Stimulated activated CD4-positive, alpha-beta T cell treated with anti-CD3 and anti-CD28 coated beads, TNF-alpha, amount 100 ng/mL, for 1 hour (primary cell): ENCODE measurements around the gene PLD4.
"Not testable (repeated sequence)": the region's sequence is repeated elsewhere in the genome, so short reads cannot be mapped to it uniquely, and the experiment has no call there.

Experiments
- DNase-seq, 3 donors: peaks; one replicate each; pipeline ENCODE4 v3.0.0-alpha.2; 2020; ENCODE audit warnings: low read depth in 3 of 3, low spot score in 1 of 3

Gene PLD4, protein sequence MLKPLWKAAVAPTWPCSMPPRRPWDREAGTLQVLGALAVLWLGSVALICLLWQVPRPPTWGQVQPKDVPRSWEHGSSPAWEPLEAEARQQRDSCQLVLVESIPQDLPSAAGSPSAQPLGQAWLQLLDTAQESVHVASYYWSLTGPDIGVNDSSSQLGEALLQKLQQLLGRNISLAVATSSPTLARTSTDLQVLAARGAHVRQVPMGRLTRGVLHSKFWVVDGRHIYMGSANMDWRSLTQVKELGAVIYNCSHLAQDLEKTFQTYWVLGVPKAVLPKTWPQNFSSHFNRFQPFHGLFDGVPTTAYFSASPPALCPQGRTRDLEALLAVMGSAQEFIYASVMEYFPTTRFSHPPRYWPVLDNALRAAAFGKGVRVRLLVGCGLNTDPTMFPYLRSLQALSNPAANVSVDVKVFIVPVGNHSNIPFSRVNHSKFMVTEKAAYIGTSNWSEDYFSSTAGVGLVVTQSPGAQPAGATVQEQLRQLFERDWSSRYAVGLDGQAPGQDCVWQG

DNA sequence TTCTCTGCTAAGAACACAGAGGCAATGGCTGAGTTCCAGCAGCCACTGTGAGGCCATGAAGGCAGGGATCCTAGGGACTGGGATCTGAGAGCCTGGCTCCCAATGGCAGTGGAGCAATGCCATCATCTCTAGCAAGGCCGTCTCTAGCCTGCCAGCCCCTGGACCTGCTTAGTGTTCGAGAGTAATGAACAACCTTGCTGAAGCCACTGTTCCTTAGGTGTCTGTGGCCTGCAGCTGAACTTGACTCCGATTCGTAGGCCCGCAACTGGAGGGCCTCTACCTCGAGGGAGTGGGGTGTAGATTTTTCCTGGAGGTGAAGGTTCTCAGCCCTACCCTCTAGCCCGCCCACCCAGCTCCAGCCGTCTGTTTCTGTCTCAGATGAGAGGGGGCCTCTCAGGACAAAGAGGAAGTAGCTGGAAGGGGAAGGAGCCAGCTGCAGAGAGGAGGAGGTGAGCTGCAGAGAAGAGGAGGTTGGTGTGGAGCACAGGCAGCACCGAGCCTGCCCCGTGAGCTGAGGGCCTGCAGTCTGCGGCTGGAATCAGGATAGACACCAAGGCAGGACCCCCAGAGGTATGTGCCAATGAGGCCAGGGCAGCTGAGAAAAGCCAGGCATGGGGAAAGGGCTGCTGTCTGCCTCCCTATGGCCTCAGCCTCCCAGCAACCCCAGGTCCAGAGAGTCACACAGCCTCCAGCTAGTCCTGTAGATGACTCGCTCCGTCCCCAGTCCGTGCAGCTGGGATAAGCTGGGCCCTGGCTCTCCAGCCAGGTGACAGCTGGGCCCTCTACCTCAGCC lies at the start of gene PLD4:
Gene PLD4, plus strand, starts transcription at position 459 of the 793 bp plus-strand sequence. CDS start 2,262 bp downstream, outside the sequence.
- DNase-seq, result no peak

DNA sequence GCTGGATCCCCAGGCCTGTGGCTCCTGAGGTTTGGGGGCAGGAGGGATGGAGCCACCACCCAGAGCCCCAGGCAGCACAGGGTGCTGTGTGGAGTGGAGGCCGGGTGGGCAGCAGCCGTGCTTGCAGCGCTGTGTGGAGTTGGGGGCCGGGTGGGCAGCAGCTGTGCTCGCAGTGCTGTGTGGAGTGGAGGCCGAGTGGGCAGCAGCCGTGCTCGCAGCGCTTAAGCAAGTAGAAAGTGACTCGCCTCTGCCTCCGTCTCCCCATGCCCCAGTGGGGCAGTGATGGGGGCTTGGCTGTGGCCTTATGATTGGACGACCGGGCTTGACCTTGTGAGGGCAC lies 49.3 kb upstream of the PLD4 start:
- DNase-seq, result no peak

DNA sequence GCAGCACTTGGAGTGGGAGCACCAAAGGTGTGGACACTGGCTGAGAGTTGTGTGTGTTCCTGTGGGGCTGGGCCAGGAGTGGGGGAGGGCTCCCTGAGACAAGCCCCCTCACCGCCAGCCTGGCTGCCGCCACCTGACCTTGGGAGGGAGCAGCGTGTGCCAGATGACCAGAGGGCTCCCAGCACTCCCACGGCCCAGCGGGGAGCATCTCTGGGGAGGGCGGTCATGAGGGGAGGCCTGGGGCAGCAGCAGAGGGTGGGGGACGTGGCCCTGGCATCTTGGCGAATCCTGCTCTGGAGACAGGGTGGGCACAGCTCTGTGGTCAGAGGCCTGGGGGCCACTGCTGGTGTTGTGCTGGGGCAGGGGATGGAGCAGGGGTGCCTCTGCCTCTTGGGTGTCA lies 48.9 kb upstream of the PLD4 start:
- DNase-seq, result no peak

DNA sequence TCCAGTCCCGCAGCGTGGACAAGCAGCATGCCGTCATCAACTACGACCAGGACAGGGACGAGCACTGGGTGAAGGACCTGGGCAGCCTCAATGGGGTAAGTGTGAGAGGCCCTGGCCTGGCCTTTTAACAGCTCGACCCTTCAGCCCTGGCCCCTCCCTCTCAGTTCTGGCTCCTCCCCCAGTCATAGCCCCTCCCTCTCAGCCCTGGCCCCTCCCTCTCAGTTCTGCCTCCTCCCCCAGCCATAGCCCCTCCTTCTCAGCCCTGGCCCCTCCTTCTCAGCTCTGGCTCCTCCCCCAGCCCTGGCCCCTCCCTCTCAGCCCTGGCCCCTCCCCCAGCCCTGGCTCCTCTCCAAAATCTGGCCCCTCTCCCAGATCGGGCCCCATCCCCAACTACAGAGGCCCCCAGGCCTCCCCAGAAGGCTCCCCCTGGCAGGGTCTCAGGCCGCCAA lies 48.4 kb upstream of the PLD4 start:
- peak in 1 of 3 donors; percentile 10 for DNase-seq

DNA sequence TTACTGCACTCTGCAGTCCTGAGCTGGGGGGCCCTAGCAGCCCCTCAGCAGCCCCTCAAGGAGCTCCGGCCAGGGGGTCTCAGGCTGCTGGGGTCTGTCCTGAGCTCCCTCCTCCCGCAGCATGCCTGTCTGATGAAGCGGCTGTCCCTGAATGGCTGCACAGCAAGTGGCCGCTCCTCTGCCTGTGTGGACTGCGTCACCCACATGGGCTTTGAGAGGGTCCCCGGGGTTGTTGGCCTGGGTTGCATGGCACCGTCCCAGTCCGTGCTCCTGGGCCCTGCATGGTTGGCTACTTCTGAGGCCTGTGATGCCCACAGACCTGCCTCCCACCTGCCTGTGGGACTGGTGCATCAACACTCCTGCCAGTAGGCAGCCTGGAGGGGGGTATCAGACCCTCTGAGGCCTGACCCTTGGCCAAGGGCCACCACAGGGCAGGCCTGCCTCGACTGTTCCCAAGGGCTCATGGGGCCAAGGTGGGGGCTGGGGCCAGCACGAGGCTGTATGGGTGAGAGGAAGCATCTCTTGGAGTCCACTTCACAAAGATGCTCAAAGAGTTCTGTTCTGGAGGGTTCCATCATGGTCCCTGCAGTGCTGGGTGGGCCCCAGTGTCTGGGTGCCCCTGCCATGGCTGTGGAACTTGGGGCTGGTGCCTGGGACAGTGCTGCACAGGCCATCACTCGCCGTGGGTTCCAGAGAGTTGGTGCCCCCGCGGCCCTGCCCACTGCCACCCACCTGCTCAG lies 47.4 kb upstream of the PLD4 start:
- DNase-seq, result no peak

DNA sequence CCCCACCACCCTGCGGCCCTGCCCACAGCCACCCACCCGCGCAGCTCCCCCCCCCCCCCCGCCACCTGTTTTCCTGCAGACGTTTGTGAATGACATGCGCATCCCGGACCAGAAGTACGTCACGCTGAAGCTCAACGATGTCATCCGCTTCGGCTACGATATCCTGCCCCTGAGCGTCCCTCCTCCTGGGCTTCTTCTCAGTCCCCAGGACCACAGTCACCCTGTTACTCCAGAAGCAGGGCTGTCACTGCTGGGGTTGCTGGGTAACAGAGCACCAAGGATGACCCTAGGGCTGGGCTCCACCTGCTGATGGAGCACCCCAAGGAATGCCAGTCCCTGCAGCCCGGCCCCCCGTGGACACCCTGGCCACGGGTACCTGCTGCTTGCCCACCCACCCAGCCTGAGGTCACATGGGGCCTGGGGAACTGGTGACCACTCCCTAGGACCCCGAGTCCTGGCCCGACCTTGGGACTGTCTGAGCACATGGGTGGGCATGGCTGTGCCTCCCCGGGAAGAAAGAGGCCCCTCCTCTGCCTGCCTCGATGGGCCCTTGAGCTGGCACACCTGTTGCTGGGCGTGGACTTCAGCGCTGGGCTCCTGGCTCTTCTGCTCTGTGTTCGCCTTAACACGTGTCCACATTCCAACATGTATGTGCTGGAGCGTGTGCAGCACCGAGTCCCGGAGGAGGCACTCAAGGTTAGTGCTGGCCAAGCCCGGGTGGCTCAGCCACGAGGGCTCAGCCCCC lies 46.7 kb upstream of the PLD4 start:
- no peak for DNase-seq

DNA sequence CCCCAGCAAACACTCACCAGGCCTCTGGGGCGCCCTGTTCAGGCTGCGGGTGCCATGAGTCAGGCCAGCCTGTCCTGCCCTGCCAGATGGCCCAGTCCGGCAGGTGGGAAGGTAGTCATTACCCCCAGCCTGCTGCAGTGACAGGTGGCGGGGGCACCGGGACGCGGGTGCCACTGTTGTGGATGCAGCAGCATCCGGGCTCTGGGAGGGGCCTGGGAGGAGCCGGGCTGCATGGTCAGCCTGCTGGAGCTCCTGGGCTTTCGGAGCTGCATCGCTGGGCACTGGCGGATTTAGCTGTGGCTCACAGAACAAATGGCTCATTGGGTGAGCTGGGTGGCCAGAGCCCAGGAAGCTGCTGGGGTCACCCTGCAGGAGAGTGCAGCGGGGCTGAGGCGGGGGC lies 46.1 kb upstream of the PLD4 start:
- DNase-seq, result no peak

DNA sequence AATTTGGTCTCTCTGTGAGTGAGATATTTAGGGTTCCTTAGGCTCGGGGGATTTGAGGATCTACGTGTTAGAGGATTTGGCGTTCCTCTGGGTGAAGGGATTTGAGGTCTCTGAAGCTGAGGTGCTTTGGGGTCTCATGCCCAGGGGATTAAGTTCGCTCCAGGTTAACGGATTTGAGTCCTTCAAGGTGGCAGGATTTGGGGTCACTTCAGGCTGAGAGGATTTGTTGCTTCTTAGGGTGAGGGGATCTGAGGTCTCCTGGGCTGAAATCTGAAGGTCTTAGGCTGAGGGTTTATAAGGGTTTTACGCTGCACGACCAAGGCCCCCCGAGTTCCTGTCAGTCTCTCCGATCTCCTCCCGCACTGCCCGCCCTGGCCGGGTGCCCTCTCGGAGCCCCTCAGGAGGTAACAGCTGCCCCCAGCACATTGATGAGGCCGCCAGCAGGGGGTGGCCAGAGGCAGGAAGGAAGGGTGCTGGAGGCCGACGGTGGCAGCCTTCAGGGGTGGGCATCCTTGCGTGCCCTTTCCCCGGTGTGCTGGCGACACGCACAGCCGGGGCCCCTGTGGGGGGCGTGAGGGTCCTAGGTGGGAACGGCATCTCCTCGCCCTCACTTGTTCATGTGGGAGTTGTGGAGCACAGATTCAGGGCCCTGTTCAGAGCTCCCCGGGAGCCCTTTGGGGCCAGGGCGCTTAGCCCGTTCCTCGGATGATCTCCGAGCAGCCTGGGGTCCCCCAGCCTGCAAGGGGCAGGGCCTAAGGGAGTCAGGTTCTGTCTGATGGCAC lies 45.3 kb upstream of the PLD4 start:
- no peak for DNase-seq

DNA sequence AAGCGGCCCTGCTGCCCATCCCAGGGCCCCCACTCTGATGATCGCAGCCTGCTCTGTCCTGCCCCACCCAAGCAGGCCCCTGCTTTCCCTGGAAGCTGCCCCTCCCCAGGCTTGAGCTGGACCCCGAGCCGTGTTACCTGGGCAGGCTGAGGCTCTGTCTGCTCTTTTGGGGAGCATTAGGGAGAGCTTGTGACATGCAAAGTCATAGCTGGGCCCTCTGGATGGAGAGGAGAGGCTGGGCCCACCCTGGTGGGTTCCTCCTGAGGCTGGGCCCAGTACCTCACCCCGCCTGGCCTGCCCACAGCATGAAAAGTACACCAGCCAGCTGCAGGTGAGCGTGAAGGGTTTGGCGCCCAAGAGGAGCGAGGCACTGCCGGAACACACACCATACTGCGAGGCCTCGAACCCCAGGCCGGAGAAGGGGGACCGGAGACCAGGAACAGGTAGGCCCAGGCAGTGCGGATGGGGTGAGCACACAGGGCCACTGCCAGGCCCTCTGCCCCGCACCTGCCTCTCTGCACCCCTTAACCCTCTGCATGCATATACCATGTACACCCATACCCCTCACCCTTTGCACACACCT lies 44.6 kb upstream of the PLD4 start:
- DNase-seq, result no peak

DNA sequence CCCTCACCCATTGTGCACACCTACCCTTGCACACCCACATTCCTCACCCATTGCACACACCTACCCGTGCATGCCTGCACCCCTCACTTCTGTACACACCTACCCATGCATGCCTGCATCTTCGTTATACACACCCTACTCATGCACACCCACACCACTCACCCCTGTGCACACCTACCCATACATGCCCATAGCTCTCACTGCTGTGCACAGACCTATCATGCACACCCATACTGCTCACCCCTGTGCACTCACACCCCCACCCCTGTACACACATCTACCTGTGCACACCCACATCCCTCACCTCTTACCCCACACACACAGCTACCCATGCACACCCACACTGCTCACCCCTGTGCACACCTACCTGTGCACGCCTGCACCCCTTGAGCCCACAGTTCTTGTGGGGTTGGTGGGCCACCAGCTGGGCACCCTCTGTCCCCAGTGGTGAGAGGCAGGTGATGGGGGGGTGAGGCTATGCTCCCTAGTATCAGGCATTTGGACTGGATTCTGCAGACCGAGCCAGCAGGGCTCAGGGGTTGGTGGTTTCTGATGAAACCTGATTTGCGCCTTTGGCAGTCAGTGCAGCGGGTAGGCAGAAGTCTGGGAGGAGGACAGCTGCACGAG lies 44.0 kb upstream of the PLD4 start:
- no peak for DNase-seq

DNA sequence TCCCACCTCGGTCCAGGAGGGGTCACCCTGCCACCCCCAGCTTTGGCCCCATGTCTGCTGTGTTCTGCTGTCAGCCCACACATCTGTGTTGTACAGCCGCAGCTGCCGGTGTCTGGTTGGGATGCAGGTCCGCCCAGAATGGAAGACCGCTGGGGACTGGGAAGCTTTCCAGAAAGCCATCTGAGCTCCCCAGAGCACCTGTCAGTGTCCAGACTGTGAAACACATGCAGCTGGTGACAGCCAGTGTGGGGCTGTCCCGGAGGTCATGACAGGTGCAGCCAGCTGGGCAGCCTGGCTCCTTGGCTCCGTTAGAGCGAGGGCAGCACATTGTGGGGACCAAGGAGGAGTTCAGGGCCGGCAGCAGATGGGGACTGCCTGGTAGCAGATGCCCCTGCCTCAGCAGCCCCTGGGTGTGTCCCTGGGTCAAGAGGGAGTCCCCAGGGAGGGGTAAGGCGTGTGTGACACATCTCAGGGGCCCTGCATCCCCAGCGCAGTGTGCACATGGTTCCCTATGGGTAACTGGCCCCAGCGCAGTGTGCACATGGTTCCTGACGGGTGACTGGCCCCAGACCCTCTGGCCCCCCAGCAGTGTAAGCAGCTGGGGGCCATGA lies 43.2 kb upstream of the PLD4 start:
- DNase-seq, result no peak

DNA sequence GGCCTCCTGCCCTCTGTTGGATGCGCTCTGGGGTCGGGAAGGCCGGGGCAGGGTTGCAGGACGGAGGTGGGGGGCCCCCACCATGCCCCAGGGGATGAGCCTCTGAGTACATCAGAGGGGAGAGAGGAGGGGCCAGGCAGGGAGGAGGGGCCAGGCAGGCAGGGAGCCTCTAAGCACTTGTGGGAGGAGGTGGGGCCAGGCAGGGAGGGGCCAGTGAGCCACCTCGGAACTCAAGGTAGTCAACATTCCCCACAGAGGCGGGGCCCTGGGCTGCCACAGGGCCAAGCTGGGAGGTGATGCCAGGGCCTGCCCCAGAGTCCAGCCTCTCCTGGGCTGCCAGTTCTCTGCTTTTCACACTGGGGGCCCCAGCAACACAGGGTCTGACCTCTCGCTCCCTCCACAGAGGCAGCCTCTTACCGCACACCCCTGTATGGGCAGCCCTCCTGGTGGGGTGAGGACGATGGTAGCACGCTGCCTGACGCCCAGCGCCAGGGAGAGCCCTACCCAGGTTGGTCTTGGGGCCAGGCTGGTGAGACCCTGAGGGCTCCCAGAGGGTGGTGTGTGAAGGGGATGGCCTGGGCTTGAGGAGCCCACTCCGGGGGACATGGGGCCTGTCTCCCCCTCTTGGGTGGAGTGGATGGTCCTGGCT lies 42.2 kb upstream of the PLD4 start:
- DNase-seq, result no peak

DNA sequence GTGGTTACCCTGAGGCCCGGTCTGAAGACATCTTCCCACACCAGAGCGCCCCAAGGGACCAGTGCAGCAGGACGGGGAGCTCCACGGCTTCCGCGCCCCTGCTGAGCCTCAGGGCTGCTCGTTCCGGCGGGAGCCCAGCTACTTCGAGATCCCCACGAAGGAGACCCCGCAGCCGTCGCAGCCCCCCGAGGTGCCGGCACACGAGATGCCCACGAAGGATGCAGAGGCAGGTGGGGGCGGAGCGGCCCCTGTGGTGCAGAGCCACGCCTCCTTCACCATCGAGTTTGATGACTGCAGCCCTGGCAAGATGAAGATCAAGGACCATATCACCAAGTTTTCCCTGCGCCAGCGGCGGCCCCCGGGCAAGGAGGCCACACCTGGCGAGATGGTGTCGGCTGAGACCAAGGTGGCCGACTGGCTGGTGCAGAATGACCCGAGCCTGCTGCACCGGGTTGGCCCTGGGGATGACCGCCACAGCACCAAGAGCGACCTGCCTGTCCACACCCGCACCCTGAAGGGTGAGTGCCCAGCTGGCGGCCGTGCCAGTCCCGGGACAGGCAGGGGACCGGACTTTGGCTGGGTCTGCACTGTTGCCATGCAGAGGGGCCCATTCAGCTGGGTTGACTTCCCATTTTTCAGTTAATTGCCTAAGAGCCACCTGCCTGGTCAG lies 41.6 kb upstream of the PLD4 start:
- DNase-seq, result no peak

DNA sequence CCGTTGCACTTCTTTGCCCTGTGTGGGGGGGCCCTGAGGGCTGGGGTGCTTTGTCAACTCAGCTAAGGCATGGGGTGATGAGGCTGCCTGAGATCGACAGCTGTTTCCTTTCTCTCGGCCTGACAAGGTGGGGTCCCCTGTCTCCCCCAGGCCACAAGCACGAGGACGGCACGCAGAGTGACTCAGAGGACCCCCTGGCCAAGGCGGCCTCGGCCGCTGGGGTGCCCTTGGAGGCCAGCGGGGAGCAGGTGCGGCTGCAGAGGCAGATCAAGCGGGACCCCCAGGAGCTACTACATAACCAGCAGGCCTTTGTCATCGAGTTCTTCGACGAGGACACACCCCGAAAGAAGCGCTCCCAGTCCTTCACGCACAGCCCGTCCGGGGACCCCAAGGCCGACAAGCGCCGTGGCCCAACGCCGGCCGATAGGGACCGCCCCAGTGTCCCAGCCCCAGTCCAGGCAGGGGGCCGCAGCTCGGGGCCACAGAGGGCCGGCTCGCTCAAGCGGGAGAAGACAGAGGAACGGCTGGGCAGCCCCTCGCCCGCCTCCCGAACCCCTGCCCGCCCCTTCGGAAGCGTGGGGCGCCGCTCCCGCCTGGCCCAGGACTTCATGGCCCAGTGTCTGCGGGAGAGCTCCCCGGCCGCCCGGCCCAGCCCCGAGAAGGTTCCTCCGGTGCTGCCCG lies 40.9 kb upstream of the PLD4 start:
- no peak for DNase-seq

DNA sequence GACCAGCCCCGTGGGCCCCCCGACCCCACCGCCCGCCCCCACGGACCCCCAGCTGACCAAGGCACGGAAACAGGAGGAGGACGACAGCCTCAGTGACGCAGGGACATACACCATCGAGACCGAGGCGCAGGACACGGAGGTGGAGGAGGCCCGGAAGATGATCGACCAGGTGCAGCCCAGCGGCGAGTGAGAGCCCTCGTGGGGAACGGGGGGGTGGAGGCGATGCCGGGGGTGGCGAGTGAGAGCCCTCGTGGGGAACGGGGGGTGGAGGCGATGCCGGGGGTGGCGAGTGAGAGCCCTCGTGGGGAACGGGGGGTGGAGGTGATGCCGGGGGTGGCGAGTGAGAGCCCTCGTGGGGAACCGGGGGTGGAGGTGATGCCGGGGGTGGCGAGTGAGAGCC lies 40.3 kb upstream of the PLD4 start:
- not testable (repeated sequence) for DNase-seq

DNA sequence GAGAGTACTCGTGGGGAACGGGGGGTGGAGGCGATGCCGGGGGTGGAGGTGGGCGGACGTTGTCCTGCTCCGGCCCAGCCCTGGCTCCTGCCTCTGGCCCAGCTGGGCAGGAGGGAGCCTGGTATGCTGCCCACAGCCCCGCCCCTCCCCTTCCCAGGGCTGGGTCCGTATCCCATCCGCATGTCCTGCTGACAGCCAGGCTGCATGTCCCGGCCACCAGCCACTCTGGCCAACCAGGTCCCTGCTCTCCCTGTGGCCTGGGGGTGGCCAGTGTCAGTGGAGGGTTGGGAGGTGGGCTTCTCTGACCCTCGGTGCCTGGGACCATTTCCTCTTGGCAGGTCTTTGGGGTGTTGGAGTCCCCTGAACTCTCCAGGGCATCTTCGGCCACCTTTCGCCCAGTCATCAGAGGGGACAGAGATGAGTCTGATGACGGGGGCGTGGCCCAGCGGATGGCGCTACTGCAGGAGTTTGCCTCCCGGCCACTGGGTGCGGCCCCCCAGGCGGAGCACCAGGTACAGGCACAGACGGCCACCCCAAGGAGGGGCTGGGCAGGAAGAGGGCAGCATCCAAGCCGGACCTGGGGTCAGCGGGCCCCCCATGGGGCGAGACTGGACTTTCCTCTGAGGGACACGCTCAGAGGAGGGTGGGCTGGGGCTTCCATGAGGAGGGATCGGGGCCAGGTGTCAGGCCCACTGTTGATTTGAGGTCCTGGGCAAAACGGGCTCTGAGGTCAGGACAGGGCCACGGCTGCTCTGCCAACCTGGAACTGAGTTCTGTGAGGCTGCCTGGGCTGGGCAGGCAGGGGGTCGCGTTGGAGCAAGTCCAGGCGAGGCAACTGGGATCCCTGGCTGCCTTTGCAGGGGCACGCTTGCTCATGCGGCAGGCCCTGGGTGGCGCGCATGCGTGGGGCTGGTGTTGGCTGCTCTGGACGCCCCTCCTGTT lies 39.4 kb upstream of the PLD4 start:
- DNase-seq, result no peak
